Activated CD8-positive, alpha-beta T cell treated with anti-CD3 and anti-CD28 coated beads for 36 hours (primary cell): ENCODE data around the gene THRB. TPM values are rescaled to one million over a fixed set of nuclear protein-coding genes. Genes with fewer than 3 reads are reported as not detected.

Experiments used
- ATAC-seq: fragments of 200-7000 bp; cut with Tn5 transposase; one replicate; pipeline ENCODE4 v1.10.0; 2021; ENCODE audit warnings: mild to moderate bottlenecking, moderate library complexity
- CTCF ChIA-PET: fragments of 350-600 bp; sonication (Branson Sonifier 250); formaldehyde crosslinking; loops from one replicate; lab custom pipeline; 2021; ENCODE audit warnings: antibody characterized with exemption; lab: Charles Lee
- POLR2A ChIA-PET: fragments of 350-600 bp; sonication (Branson Sonifier 250); formaldehyde crosslinking; loops from one replicate; lab custom pipeline; 2021; ENCODE audit warnings: antibody characterized with exemption; lab: Charles Lee
- DNase-seq: peaks from one replicate; pipeline ENCODE4 v3.0.0-alpha.2; 2020
- H3K27ac Mint-ChIP-seq: one replicate; pipeline ENCODE4 v1.8.0; 2021; ENCODE audit warnings: mild to moderate bottlenecking, mixed read lengths
- H3K27me3 Mint-ChIP-seq: one replicate; pipeline ENCODE4 v1.8.0; 2021; ENCODE audit warnings: mixed read lengths
- H3K36me3 Mint-ChIP-seq: one replicate; pipeline ENCODE4 v1.8.0; 2021; ENCODE audit warnings: low read depth, mixed read lengths
- H3K4me1 Mint-ChIP-seq: one replicate; pipeline ENCODE4 v1.8.0; 2021; ENCODE audit warnings: low read depth, mixed read lengths
- H3K4me3 Mint-ChIP-seq: one replicate; pipeline ENCODE4 v1.8.0; 2021; ENCODE audit warnings: mild to moderate bottlenecking, moderate library complexity, mixed read lengths
- H3K9me3 Mint-ChIP-seq: one replicate; pipeline ENCODE4 v1.8.0; 2021; ENCODE audit warnings: mixed read lengths
- CTCF ChIP-seq: fragments of 200-600 bp; IDR thresholded peaks from one replicate; pipeline ENCODE4 v1.8.0; 2022; ENCODE audit warnings: antibody characterized with exemption, mild to moderate bottlenecking
- intact Hi-C: fragments of 100-400 bp; cut with micrococcal nuclease; formaldehyde crosslinking; loops from one replicate; pipeline ENCODE4 v1.10.0; 2022
- total RNA-seq, 2 experiments: library from RNA; stranded (reverse); gene quantifications; one replicate each; pipeline ENCODE4 v1.2.3, GENCODE V29; 2021

The THRB gene
- total RNA-seq, 2 experiments from 2014 or later, result not detected

DNA sequence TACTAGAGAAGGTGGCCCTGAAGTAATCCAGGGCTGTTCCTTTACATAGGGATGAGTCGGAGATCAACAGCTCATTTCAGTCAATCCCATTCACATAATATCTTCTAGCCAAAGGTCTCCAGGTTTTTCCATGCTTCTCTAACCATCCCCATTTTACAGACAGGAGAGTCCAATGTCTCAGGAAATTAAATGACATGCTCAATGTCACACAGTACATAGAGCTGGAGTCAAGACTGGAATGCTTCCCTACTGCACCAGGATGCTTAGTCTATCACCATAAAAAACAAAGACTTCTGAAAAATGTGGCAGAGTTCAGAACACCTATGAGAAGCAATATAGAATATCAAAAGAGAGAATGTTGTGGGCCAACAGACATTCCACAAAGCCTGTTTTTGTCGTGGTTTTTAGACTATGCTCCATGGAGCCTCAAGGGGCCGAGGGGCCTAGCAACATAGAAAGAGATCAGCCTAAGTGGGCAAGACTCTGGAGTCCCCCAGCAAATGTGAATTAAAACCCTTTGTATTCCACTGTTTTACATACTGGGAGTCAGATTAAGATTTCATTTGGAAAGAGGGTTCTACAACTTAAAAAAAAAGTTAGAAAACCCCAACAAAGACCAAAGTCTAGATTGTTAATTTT lies 122.0 kb downstream of the THRB start:
- Mint-ChIP-seq H3K4me3 (no peak overlapping the region), H3K4me1 (no peaks in the 10 kb centered on the region), H3K36me3 (no peaks in the 10 kb centered on the region), H3K27ac (no peak overlapping the region), H3K27me3 (no peaks in the 10 kb centered on the region), H3K9me3 (peaks cover 3% of the 10 kb centered on the region)
- intact Hi-C loops, result no loop called here
- TF ChIP-seq CTCF, result no peak
- DNase-seq (no peak), ATAC-seq (no peak)
- ChIA-PET CTCF (no interaction called here), POLR2A (no interaction called here)

GRCh38 chr3:24370352-24371090 lies 124.1 kb downstream of the THRB start:
- no peak overlapping the region for H3K4me3 Mint-ChIP-seq
- no peaks in the 10 kb centered on the region for H3K27me3 Mint-ChIP-seq
- no peak for TF ChIP-seq CTCF
- no peaks in the 10 kb centered on the region for H3K4me1 Mint-ChIP-seq
- ATAC-seq (no peak), DNase-seq (no peak)
- no peaks in the 10 kb centered on the region for H3K36me3 Mint-ChIP-seq
- no peaks in the 10 kb centered on the region for H3K9me3 Mint-ChIP-seq
- intact Hi-C loops, result no loop called here
- ChIA-PET CTCF (no interaction called here), POLR2A (no interaction called here)
- no peak overlapping the region for H3K27ac Mint-ChIP-seq

- ATAC-seq (no peak), DNase-seq (no peak)
- no peak for TF ChIP-seq CTCF
- no peaks in the 10 kb centered on the region for H3K27me3 Mint-ChIP-seq
- H3K27ac Mint-ChIP-seq, result no peak overlapping the region
- H3K4me1 Mint-ChIP-seq, result no peaks in the 10 kb centered on the region
- no peaks in the 10 kb centered on the region for H3K36me3 Mint-ChIP-seq
- intact Hi-C loops, result no loop called here
- H3K9me3 Mint-ChIP-seq, result no peaks in the 10 kb centered on the region
- POLR2A ChIA-PET, result no interaction called here
- no peak overlapping the region for H3K4me3 Mint-ChIP-seq
- CTCF ChIA-PET, result no interaction called here
Measured at GRCh38 chr3:24368605-24369004, 126.0 kb downstream of the THRB start.

DNA sequence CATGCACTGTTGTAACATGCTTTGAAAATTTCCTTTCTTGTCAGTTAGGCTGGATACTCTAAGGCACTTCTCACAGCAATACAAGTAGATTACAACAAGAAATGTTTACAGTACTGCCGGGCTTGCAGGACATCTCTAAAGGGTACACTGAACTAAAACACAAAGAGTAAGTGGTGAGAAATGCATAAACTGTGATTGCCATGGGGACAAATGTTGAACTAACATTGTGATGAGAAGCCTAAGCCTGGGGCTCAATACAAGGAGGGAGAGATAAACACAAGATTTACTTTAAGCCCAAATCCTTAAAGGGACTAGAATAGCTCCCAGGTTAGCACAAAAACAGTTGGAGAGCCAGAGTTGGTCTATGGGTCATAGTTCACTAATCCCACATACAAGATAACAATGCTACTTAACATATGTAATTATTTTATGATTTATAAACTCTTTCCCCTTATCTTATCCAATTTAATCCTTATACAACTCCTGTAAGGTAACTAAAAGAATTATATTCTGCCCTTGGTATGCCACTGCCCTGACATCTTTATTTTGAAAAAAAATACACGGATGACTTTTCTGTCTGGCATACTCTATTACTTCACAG lies 126.9 kb downstream of the THRB start:
- TF ChIP-seq CTCF, result no peak
- no peak overlapping the region for H3K27ac Mint-ChIP-seq
- H3K9me3 Mint-ChIP-seq, result no peaks in the 10 kb centered on the region
- DNase-seq, result no peak
- H3K36me3 Mint-ChIP-seq, result no peaks in the 10 kb centered on the region
- intact Hi-C loops, result no loop called here
- no peak for ATAC-seq
- ChIA-PET CTCF (no interaction called here), POLR2A (no interaction called here)
- no peaks in the 10 kb centered on the region for H3K4me1 Mint-ChIP-seq
- peaks cover under 1% of the 10 kb centered on the region for H3K27me3 Mint-ChIP-seq
- no peak overlapping the region for H3K4me3 Mint-ChIP-seq

- peaks cover 1% of the 10 kb centered on the region for H3K27me3 Mint-ChIP-seq
- H3K36me3 Mint-ChIP-seq, result no peaks in the 10 kb centered on the region
- intact Hi-C loops, result no loop called here
- H3K9me3 Mint-ChIP-seq, result no peaks in the 10 kb centered on the region
- no peak overlapping the region for H3K27ac Mint-ChIP-seq
- no peak for TF ChIP-seq CTCF
- H3K4me1 Mint-ChIP-seq, result no peaks in the 10 kb centered on the region
- H3K4me3 Mint-ChIP-seq, result no peak overlapping the region
- DNase-seq, result no peak
- ATAC-seq, result no peak
- ChIA-PET POLR2A (no interaction called here), CTCF (no interaction called here)
Measured at GRCh38 chr3:24367216-24367615, 127.4 kb downstream of the THRB start.
